LNCaP clone FGC (cell line): Measurements from ENCODE around the gene ATP2B1.
"Not testable (repeated sequence)": the region's sequence is repeated elsewhere in the genome, so short reads cannot be mapped to it uniquely, and the experiment has no call there.

ENCODE experiments used
- DNase-seq: peaks from one replicate; pipeline ENCODE4 v3.0.0-alpha.2; 2011; ENCODE audit warnings: low read depth
- H3K4me3 ChIP-seq: 2 replicates; pipeline ENCODE4 v1.5.1; 2011; ENCODE audit warnings: mild to moderate bottlenecking, low read depth, low read length, control low read depth
- CTCF ChIP-seq: IDR thresholded peaks from 2 replicates; pipeline ENCODE4 v1.5.1; 2012; ENCODE audit warnings: mild to moderate bottlenecking; ENCODE audit not compliant: control insufficient read depth, insufficient read depth; ENCODE audit errors: extremely low read depth

The ATP2B1 gene

GRCh38 chr12:89708565-89709156, at the start of gene ATP2B1:
Gene ATP2B1, minus strand, starts transcription at chr12:89708838. Its CDS starts 52,952 bp downstream, at chr12:89655886.
- peak; percentile 27 for TF ChIP-seq CTCF
- DNase-seq = no peak
- peak within 1 kb of the TSS; percentile 60 for H3K4me3 ChIP-seq

- not testable (repeated sequence) for DNase-seq, H3K4me3 ChIP-seq
Observed at GRCh38 chr12:89757987-89758386, 49.3 kb upstream of the ATP2B1 start.

- no peak for DNase-seq
- no peak for TF ChIP-seq CTCF
- no peak overlapping the region for H3K4me3 ChIP-seq
Observed at GRCh38 chr12:89756585-89757398, 48.2 kb upstream of the ATP2B1 start.

- no peak for DNase-seq
- no peak for TF ChIP-seq CTCF
- no peak overlapping the region for H3K4me3 ChIP-seq
Observed at GRCh38 chr12:89756194-89756584, 47.6 kb upstream of the ATP2B1 start.

- H3K4me3 ChIP-seq = no peak overlapping the region
- TF ChIP-seq CTCF = no peak
- DNase-seq = no peak
Observed at GRCh38 chr12:89753997-89754396, 45.4 kb upstream of the ATP2B1 start.

- no peak overlapping the region for H3K4me3 ChIP-seq
- TF ChIP-seq CTCF = no peak
- DNase-seq = no peak
Observed at GRCh38 chr12:89752341-89752740, 43.7 kb upstream of the ATP2B1 start.

- H3K4me3 ChIP-seq = no peak overlapping the region
- DNase-seq = no peak
- no peak for TF ChIP-seq CTCF
Observed at GRCh38 chr12:89750389-89751351, 42.0 kb upstream of the ATP2B1 start.
